HEK293 (cell line): ENCODE measurements around the gene FBXL13.

ENCODE experiments used
- CTCF ChIA-PET: fragments of 350-600 bp; formaldehyde crosslinking; extraction: SDS; loops from one replicate; lab custom pipeline; 2021; ENCODE audit warnings: antibody characterized with exemption; lab: Yijun Ruan, JAX
- POLR2A ChIA-PET: fragments of 300-600 bp; formaldehyde crosslinking; extraction: SDS; loops from one replicate; lab custom pipeline; 2020; ENCODE audit warnings: antibody characterized with exemption, inconsistent platforms; lab: Yijun Ruan, JAX
- H3K27ac ChIP-seq: fragments of 200-500 bp; sonication (Bioruptor generic); 2 replicates; pipeline ENCODE4 v1.5.1; 2014; ENCODE audit warnings: low read depth, low read length, control low read depth, inconsistent platforms; ENCODE audit errors: extremely low read depth
- H3K36me3 ChIP-seq, 2 experiments: fragments of 200-500 bp in 1 of 2; sonication (Bioruptor generic) in 1 of 2; 1 replicate in 1 of 2; 2 replicates in 1 of 2; pipeline ENCODE4 v1.5.1; 2014 to 2017; ENCODE audit warnings: inconsistent platforms in 2 of 2, low read length in 2 of 2; ENCODE audit not compliant: control insufficient read depth in 2 of 2, insufficient read depth in 1 of 2
- H3K4me1 ChIP-seq: fragments of 200-500 bp; sonication (Bioruptor generic); 2 replicates; pipeline ENCODE4 v1.5.1; 2014; ENCODE audit warnings: mild to moderate bottlenecking, low read length, inconsistent platforms; ENCODE audit not compliant: control insufficient read depth, insufficient read depth
- H3K4me3 ChIP-seq: 2 replicates; pipeline ENCODE4 v1.5.1; 2011; ENCODE audit warnings: low read depth, mild to moderate bottlenecking, control low read depth, low read length, moderate library complexity
- H3K9me3 ChIP-seq: fragments of 200-500 bp; sonication (Bioruptor generic); 2 replicates; pipeline ENCODE4 v1.5.1; 2014; ENCODE audit warnings: low read depth, low read length, inconsistent platforms; ENCODE audit not compliant: control insufficient read depth, insufficient read depth
- GFI1B ChIP-seq: fragments of 450-650 bp; formaldehyde crosslinking; IDR thresholded peaks from 2 replicates; pipeline ENCODE4 v1.5.1; 2016; ENCODE audit warnings: missing biosample characterization, missing genetic modification characterization
- MYNN ChIP-seq: fragments of 450-650 bp; formaldehyde crosslinking; IDR thresholded peaks from 2 replicates; pipeline ENCODE4 v1.5.1; 2016; ENCODE audit warnings: missing biosample characterization, missing genetic modification characterization, borderline replicate concordance
- PATZ1 ChIP-seq: fragments of 450-650 bp; formaldehyde crosslinking; IDR thresholded peaks from 2 replicates; pipeline ENCODE4 v1.5.1; 2016; ENCODE audit warnings: missing biosample characterization, missing genetic modification characterization
- SCRT1 ChIP-seq: fragments of 450-650 bp; formaldehyde crosslinking; IDR thresholded peaks from 2 replicates; pipeline ENCODE4 v1.5.1; 2016; ENCODE audit warnings: missing biosample characterization, missing genetic modification characterization, borderline replicate concordance
- SP3 ChIP-seq: fragments of 450-650 bp; formaldehyde crosslinking; IDR thresholded peaks from 2 replicates; pipeline ENCODE4 v1.5.1; 2016; ENCODE audit warnings: missing biosample characterization, missing genetic modification characterization
- TCF7L2 ChIP-seq: IDR thresholded peaks from 2 replicates; pipeline ENCODE4 v1.6.1; 2011; ENCODE audit warnings: low read depth, mild to moderate bottlenecking, inconsistent platforms, low read length, moderate library complexity, borderline replicate concordance
- YY1 ChIP-seq: fragments of 450-650 bp; formaldehyde crosslinking; IDR thresholded peaks from 2 replicates; pipeline ENCODE4 v1.5.1; 2018; ENCODE audit warnings: missing biosample characterization, missing genetic modification characterization
- ZBTB1 ChIP-seq: fragments of 450-650 bp; formaldehyde crosslinking; IDR thresholded peaks from 2 replicates; pipeline ENCODE4 v1.5.1; 2016; ENCODE audit warnings: missing biosample characterization, missing genetic modification characterization
- ZBTB17 ChIP-seq: fragments of 450-650 bp; formaldehyde crosslinking; IDR thresholded peaks from 2 replicates; pipeline ENCODE4 v1.5.1; 2016; ENCODE audit warnings: missing biosample characterization, missing genetic modification characterization
- ZBTB20 ChIP-seq: fragments of 450-650 bp; formaldehyde crosslinking; IDR thresholded peaks from 2 replicates; pipeline ENCODE4 v1.5.1; 2016; ENCODE audit warnings: missing biosample characterization, missing genetic modification characterization
- ZNF10 ChIP-seq: fragments of 450-650 bp; formaldehyde crosslinking; IDR thresholded peaks from 2 replicates; pipeline ENCODE4 v1.5.1; 2017; ENCODE audit warnings: missing biosample characterization, missing genetic modification characterization
- ZNF155 ChIP-seq: fragments of 450-650 bp; formaldehyde crosslinking; IDR thresholded peaks from 2 replicates; pipeline ENCODE4 v1.5.1; 2016; ENCODE audit warnings: missing biosample characterization, missing genetic modification characterization
- ZNF19 ChIP-seq: fragments of 450-650 bp; formaldehyde crosslinking; IDR thresholded peaks from 2 replicates; pipeline ENCODE4; 2016; ENCODE audit warnings: missing biosample characterization, missing genetic modification characterization, low read depth
- ZNF2 ChIP-seq: fragments of 450-650 bp; formaldehyde crosslinking; IDR thresholded peaks from 2 replicates; pipeline ENCODE4 v1.5.1; 2016; ENCODE audit warnings: missing biosample characterization, missing genetic modification characterization
- ZNF214 ChIP-seq: fragments of 450-650 bp; formaldehyde crosslinking; IDR thresholded peaks from 2 replicates; pipeline ENCODE4 v1.5.1; 2017; ENCODE audit warnings: missing biosample characterization, mild to moderate bottlenecking, missing genetic modification characterization, borderline replicate concordance
- ZNF324 ChIP-seq: fragments of 450-650 bp; formaldehyde crosslinking; IDR thresholded peaks from 2 replicates; pipeline ENCODE4 v1.5.1; 2016; ENCODE audit warnings: missing biosample characterization, missing genetic modification characterization
- ZNF37A ChIP-seq: fragments of 450-650 bp; IDR thresholded peaks from 2 replicates; pipeline ENCODE4 v1.5.1; 2018; ENCODE audit warnings: missing biosample characterization, missing genetic modification characterization
- ZNF488 ChIP-seq: fragments of 450-650 bp; formaldehyde crosslinking; IDR thresholded peaks from 2 replicates; pipeline ENCODE4 v1.5.1; 2016; ENCODE audit warnings: missing biosample characterization, missing genetic modification characterization
- ZNF571 ChIP-seq: fragments of 450-650 bp; formaldehyde crosslinking; IDR thresholded peaks from 2 replicates; pipeline ENCODE4 v1.5.0; 2017; ENCODE audit warnings: missing biosample characterization, missing genetic modification characterization
- ZNF580 ChIP-seq: fragments of 450-650 bp; formaldehyde crosslinking; IDR thresholded peaks from 2 replicates; pipeline ENCODE4 v1.5.1; 2016; ENCODE audit warnings: missing biosample characterization, missing genetic modification characterization
- ZNF600 ChIP-seq: fragments of 450-650 bp; formaldehyde crosslinking; IDR thresholded peaks from 2 replicates; pipeline ENCODE4 v1.5.1; 2016; ENCODE audit warnings: missing biosample characterization, missing genetic modification characterization
- ZNF610 ChIP-seq: fragments of 450-650 bp; formaldehyde crosslinking; IDR thresholded peaks from 2 replicates; pipeline ENCODE4 v1.5.1; 2016; ENCODE audit warnings: missing biosample characterization, missing genetic modification characterization, borderline replicate concordance
- ZNF639 ChIP-seq: fragments of 450-650 bp; formaldehyde crosslinking; IDR thresholded peaks from 2 replicates; pipeline ENCODE4 v1.5.1; 2016; ENCODE audit warnings: missing biosample characterization, missing genetic modification characterization
- ZNF664 ChIP-seq: fragments of 450-650 bp; formaldehyde crosslinking; IDR thresholded peaks from 2 replicates; pipeline ENCODE4 v1.5.1; 2016; ENCODE audit warnings: missing biosample characterization, missing genetic modification characterization
- ZNF747 ChIP-seq: fragments of 450-650 bp; formaldehyde crosslinking; IDR thresholded peaks from 2 replicates; pipeline ENCODE4 v1.5.1; 2016; ENCODE audit warnings: missing biosample characterization, missing genetic modification characterization
- ZSCAN4 ChIP-seq: fragments of 450-650 bp; formaldehyde crosslinking; IDR thresholded peaks from 2 replicates; pipeline ENCODE4 v1.5.1; 2017; ENCODE audit warnings: missing biosample characterization, missing genetic modification characterization

Gene FBXL13

GRCh38 chr7:103115771-103116170 lies 41.2 kb upstream of the FBXL13 start:
- H3K4me1 ChIP-seq = no peaks in the 10 kb centered on the region
- H3K9me3 ChIP-seq = no peaks in the 10 kb centered on the region
- TF ChIP-seq ZSCAN4 (tag by site-specific recombination) (no peak), YY1 (tag by site-specific recombination) (no peak), ZBTB1 (no peak), ZBTB17 (tag by site-specific recombination) (no peak), SCRT1 (no peak), TCF7L2 (no peak), ZNF324 (tag by site-specific recombination) (no peak), ZNF610 (tag by site-specific recombination) (no peak), ZNF37A (tag by site-specific recombination) (no peak), ZNF488 (tag by site-specific recombination) (no peak), ZNF19 (tag by site-specific recombination) (no peak), ZNF600 (tag by site-specific recombination) (no peak), ZNF639 (tag by site-specific recombination) (no peak), ZNF10 (tag by site-specific recombination) (no peak), ZNF2 (no peak), ZNF664 (no peak), ZNF571 (tag by site-specific recombination) (no peak), ZNF155 (tag by site-specific recombination) (no peak)
- POLR2A ChIA-PET = no interaction called here
- no peak overlapping the region for H3K27ac ChIP-seq
- peaks cover 4 to 13% of the 10 kb centered on the region in 2 experiments for H3K36me3 ChIP-seq
- CTCF ChIA-PET = no interaction called here
- H3K4me3 ChIP-seq = no peak overlapping the region

GRCh38 chr7:103114576-103115008 lies 40.0 kb upstream of the FBXL13 start:
- Histone ChIP-seq H3K27ac (no peak overlapping the region), H3K9me3 (no peaks in the 10 kb centered on the region), H3K4me3 (no peak overlapping the region), H3K36me3 (peaks cover 0 to 9% of the 10 kb centered on the region in 2 experiments), H3K4me1 (no peaks in the 10 kb centered on the region)
- ChIA-PET CTCF (no interaction called here), POLR2A (no interaction called here)
- TF ChIP-seq MYNN (tag by site-specific recombination) (no peak), PATZ1 (tag by site-specific recombination) (no peak), ZNF580 (tag by site-specific recombination) (no peak), ZBTB20 (tag by site-specific recombination) (no peak), SP3 (tag by site-specific recombination) (no peak), GFI1B (tag by site-specific recombination) (no peak), ZNF214 (tag by site-specific recombination) (no peak), ZNF747 (tag by site-specific recombination) (no peak)
